Ishikawa (cell line): ENCODE results near the gene TRIM24.

Source experiments
- CEBPB ChIP-seq: IDR thresholded peaks from 2 replicates; pipeline ENCODE4 v1.6.1; 2012
- CREB1 ChIP-seq: IDR thresholded peaks from 2 replicates; pipeline ENCODE4 v1.6.1; 2012; ENCODE audit warnings: low read depth
- EGR1 ChIP-seq: IDR thresholded peaks from 2 replicates; pipeline ENCODE4 v1.6.1; 2012
- EP300 ChIP-seq: IDR thresholded peaks from 2 replicates; pipeline ENCODE4 v1.6.1; 2012; ENCODE audit warnings: borderline replicate concordance
- FOXM1 ChIP-seq: IDR thresholded peaks from 2 replicates; pipeline ENCODE4 v1.6.1; 2012; ENCODE audit warnings: low read depth, borderline replicate concordance
- NFIC ChIP-seq: IDR thresholded peaks from 2 replicates; pipeline ENCODE4 v1.6.1; 2012
- RAD21 ChIP-seq: IDR thresholded peaks from 2 replicates; pipeline ENCODE4 v1.6.1; 2012; ENCODE audit warnings: low read depth
- TAF1 ChIP-seq: IDR thresholded peaks from 2 replicates; pipeline ENCODE4 v1.6.1; 2012; ENCODE audit warnings: low read depth, mild to moderate bottlenecking
- TEAD4 ChIP-seq: IDR thresholded peaks from 2 replicates; pipeline ENCODE4 v1.6.1; 2012
- YY1 ChIP-seq: IDR thresholded peaks from 2 replicates; pipeline ENCODE4 v1.6.1; 2012; ENCODE audit warnings: low read depth
- TF ChIP-seq, protein P1 (sequence below): IDR thresholded peaks from 2 replicates; pipeline ENCODE4 v1.6.1; 2012; ENCODE audit warnings: low read depth, mild to moderate bottlenecking
- TF ChIP-seq, protein P2 (sequence below): IDR thresholded peaks from 2 replicates; pipeline ENCODE4 v1.6.1; 2012

DNA sequence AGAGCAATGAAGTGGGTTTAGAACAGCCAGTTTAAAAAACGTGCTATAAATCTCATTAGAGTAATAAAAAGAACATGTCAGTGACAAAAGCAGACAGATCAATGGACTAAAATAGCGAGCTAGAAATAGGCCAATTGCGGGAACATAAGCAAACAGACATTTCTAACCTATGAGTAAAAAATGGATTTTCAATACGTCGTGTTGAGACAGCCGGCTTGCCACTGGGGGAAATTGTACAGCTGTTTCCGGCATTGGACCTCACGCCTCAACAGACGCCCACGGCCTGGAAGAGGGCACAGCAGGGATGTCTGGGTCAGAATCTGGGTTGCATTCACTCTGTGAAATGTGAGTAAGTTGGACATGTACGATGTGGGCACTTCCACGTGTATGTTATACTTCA is 148.2 kb downstream of the TRIM24 start:
- no peak for TF ChIP-seq TAF1
- TF ChIP-seq CEBPB, result no peak
- no peak for TF ChIP-seq EP300
- TF ChIP-seq RAD21, result no peak
- TF ChIP-seq, protein P1, sequence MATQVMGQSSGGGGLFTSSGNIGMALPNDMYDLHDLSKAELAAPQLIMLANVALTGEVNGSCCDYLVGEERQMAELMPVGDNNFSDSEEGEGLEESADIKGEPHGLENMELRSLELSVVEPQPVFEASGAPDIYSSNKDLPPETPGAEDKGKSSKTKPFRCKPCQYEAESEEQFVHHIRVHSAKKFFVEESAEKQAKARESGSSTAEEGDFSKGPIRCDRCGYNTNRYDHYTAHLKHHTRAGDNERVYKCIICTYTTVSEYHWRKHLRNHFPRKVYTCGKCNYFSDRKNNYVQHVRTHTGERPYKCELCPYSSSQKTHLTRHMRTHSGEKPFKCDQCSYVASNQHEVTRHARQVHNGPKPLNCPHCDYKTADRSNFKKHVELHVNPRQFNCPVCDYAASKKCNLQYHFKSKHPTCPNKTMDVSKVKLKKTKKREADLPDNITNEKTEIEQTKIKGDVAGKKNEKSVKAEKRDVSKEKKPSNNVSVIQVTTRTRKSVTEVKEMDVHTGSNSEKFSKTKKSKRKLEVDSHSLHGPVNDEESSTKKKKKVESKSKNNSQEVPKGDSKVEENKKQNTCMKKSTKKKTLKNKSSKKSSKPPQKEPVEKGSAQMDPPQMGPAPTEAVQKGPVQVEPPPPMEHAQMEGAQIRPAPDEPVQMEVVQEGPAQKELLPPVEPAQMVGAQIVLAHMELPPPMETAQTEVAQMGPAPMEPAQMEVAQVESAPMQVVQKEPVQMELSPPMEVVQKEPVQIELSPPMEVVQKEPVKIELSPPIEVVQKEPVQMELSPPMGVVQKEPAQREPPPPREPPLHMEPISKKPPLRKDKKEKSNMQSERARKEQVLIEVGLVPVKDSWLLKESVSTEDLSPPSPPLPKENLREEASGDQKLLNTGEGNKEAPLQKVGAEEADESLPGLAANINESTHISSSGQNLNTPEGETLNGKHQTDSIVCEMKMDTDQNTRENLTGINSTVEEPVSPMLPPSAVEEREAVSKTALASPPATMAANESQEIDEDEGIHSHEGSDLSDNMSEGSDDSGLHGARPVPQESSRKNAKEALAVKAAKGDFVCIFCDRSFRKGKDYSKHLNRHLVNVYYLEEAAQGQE, result no peak
- no peak for TF ChIP-seq YY1
- TF ChIP-seq, protein P2, sequence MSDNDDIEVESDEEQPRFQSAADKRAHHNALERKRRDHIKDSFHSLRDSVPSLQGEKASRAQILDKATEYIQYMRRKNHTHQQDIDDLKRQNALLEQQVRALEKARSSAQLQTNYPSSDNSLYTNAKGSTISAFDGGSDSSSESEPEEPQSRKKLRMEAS, result no peak
- no peak for TF ChIP-seq TEAD4
- TF ChIP-seq EGR1, result no peak
- TF ChIP-seq NFIC, result no peak
- no peak for TF ChIP-seq FOXM1
- no peak for TF ChIP-seq CREB1
